HG03520 (cell line): ENCODE measurements around the gene KRTAP4-12.
"Not testable (repeated sequence)": the region's sequence is repeated elsewhere in the genome, so short reads cannot be mapped to it uniquely, and the experiment has no call there.

Experiments used
- ATAC-seq: cut with Tn5 transposase; IDR thresholded peaks from one replicate; pipeline ENCODE4 v1.9.1; 2021; ENCODE audit warnings: mild to moderate bottlenecking, moderate library complexity; ENCODE audit not compliant: unreplicated experiment

KRTAP4-12 gene

GRCh38 chr17:41127371-41127770 is 3.4 kb upstream of the KRTAP4-12 start:
- ATAC-seq, result no peak

DNA sequence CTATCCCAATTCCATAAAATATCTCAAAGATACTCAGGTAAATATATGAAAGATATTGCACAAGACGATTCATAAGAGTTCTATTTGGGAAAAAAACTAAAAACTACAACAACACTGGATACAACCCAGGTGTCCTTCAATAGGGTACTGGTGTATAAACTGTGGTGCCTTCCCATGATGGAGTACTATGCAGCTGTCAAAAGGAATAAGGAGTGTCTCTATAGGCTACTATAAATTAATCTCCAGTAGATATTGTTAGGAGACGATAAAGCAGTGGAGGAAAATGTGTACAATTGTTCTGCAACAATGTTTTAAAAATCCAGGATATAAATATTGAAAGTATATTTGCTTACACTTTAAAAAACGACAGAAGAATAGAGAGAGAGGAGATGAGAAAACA is 2.4 kb upstream of the KRTAP4-12 start:
- ATAC-seq, result no peak

DNA sequence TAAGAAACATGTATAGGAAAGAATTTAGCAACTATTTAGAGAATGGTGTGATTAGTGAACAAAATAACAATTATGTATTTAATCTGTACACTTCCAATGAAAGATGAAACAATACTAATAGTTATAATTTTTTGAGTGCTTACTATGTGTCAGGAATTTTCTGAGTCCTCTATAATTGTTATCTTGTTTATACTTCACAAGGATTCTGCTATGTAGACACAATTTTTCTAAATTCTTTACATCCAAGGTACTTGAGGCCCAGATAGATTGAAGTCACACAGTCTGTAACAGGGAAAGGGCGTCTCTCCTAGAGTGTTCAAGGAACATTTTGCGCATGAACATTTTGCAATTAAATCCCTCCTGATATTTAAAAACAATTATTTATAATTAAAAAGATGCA is 1.1 kb upstream of the KRTAP4-12 start:
- no peak for ATAC-seq

DNA sequence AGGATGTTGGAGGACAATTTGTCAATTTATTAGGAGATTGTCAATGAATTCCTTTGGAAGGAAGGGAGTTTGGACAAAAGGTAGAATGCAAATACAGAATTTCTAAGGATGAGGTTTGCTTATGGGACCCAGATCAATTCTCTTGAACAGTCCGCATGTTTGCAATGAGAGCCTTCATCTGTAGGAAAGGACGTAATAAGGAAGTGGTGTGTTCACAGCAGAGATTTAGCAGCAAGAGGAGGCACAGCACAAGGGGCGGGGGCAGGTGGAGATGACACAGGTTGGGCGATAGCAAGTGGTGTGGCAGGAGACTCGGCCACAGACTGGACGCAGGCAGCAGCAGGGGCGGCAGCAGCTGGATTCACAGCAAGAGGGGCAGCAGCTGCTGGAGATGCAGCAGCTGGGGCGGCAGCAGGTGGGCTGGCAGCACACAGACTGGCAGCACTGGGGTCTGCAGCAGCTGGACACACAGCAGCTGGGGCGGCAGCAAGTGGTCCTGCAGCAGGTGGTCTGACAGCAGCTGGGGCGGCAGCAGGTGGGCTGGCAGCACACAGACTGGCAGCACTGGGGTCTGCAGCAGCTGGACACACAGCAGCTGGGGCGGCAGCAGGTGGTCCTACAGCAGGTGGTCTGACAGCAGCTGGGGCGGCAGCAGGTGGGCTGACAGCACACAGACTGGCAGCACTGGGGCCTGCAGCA is 541 bp downstream of the KRTAP4-12 start:
- ATAC-seq, result not testable (repeated sequence)

DNA sequence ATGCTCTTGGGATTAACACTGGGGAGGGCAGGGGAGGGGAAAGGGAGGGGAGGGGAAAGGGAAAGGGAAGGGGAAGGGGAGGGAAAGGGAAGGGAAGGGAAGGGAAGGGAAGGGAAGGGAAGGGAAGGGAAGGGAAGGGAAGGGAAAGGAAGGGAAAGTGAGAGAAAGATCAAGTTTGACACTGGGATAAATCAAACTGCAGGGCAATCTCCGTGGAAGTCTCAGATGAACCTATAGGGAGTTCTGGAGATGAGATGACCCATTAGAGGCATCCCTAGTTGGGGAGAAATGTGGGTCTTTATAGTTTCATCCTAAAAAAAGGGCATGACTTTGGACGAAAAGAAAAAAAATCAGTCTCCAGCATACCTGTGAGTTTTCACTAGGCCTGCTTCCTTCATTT is 2.2 kb downstream of the KRTAP4-12 start:
- ATAC-seq, result no peak

DNA sequence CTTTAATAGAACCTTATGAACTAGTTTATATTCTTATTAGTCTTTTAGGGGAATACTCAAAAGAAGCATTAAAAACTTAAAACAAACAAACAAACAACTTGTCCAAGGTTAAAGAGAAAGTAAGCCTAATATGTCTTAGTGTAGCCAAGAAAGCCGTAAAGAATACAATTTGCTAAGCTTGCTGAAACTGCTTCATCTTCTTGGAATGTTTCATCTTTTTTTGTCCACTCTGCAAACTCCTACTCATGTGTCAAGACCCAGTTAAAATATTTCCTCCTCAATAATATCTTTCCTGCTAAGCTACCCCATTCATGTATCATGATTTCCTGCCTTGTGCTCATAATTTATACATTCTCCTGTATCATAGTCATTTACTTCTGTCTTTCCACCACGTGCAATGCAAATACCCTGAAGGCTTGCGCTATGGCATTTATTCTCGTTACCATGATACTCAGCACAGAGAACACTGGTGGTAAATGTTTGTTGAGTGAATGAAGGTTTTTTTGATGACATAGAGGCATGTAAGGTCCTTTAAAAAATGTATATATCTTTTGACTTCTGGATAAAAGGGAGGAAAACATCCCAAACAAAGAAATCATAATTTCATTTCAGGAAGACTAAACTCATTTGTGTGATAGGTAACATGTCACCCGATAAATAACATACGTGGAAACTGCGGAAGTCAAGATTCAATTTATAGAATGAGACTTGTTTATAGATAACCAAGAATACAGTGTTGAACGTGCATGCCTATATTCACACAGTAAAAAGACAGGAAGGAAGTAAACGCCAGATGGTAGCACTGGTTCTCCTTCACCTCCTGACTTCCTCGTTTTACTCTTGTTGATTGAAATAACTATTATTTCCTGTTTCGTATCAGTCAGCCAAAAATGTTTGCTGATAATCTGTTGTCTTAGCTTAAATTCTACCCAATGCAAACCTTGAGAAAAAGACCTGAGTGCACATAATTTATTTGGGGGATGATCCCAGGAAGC is 4.0 kb downstream of the KRTAP4-12 start:
- ATAC-seq, result not testable (repeated sequence)

- no peak for ATAC-seq
Measured at GRCh38 chr17:41118721-41119120, 5.3 kb downstream of the KRTAP4-12 start.

DNA sequence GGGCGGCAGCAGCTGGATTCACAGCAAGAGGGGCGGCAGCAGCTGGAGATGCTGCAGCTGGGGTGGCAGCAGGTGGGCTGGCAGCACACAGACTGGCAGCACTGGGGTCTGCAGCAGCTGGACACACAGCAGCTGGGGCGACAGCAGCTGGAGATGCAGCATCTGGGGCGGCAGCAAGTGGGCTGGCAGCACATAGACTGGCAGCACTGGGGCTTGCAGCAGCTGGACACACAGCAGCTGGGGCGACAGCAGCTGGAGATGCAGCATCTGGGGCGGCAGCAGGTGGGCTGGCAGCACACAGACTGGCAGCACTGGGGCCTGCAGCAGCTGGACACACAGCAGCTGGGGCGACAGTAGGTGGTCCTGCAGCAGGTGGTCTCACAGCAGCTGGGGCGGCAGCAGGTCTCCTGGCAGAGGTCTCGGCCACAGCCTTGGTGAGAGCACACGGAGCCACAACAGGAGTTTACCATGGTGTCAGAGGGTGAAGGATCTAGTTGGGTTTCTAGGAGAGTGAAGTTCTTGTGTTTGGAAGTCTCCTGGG is 6.1 kb downstream of the KRTAP4-12 start, which contains the start of gene KRTAP4-11:
Gene KRTAP4-11 (minus strand): TSS at position 528 of the 541 bp plus-strand sequence. CDS start 58 bp downstream, at position 470.
- ATAC-seq, result not testable (repeated sequence)

DNA sequence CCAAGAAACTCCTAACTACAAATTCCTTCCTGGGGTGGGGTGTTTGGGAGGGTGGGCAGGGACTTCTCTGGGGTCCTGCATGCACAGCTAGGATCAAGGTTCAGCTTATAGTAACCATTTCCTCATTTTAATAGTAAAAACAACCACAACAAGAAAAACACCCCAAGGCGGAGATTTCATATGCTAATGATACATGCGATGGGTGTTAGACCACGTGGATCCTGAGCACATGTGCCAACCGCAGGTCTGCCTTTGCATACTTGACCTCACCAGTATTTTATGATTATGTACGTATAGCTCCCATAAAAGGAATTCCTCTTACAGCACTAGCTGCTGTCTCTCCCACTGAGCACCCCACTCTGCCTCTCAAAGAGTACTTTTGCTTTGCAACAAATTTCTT is 7.7 kb downstream of the KRTAP4-12 start:
- no peak for ATAC-seq

GRCh38 chr17:41111151-41111885 is 12.7 kb downstream of the KRTAP4-12 start:
- no peak for ATAC-seq

DNA sequence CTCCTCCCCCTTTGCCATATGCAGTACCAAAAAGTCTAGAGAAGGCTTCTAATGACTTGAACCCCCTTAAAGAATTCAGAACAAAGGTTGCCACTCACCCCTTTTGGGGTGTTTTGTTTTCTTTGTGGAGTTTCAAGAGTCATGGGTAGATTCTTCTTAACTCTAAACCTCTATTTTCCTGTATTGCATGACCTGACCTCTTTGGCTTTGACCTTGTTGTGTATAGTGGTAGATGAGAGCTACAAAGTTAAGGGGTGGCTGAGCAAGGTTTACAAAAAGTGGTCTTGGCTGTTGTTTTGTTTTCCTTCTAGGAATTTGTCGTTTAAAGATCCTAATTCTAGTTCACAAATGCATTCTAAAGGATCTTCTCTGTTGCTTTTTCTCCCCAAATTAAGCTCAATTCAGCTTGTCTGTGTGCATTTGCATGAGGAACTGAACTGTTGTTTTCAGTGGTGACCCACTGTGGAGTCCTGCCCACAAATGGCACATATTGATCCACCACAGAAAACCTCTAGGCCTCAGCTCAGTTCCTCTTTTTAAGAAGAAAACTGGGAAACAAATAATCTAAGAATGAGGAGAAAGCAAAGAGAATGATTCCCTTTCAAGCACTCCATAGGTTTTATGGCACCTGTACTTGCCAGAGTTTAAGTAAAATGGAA is 15.1 kb downstream of the KRTAP4-12 start:
- not testable (repeated sequence) for ATAC-seq

- no peak for ATAC-seq
Measured at GRCh38 chr17:41107941-41108450, 16.0 kb downstream of the KRTAP4-12 start.

GRCh38 chr17:41105347-41105746 is 18.6 kb downstream of the KRTAP4-12 start, which contains the start of gene KRTAP4-9:
TSS of gene KRTAP4-9 (plus strand) at chr17:41105389. CDS start at chr17:41105389, 0 bp downstream.
- not testable (repeated sequence) for ATAC-seq

DNA sequence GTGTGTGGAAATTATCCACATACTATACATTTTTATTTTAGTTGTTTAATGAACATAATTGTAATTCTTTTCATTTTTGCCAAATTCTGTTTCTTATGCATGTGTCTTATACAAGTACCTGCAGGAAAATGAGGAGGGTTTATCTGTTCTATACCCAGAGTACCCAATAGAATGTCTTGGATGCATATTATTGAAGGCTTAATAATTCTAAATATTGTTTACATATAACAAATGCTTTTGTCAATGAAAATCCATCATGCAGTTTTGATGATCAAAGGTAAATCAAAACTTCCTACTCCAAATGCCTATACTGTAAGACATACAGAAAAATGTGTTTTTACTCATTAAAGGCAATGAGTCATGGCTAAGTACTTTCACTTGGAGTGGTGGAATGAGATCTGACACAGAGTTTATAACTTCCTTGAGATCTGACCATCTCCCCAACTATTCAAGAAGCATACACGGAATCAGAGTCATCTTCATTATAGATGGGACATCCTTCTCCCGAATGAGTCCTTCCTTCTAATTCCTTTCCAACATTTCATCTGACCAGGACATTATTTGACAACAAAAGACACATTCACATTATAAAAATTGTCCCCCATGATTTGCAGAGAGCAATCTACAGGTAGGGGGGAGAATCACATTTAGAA is 19.5 kb downstream of the KRTAP4-12 start:
- ATAC-seq, result not testable (repeated sequence)

DNA sequence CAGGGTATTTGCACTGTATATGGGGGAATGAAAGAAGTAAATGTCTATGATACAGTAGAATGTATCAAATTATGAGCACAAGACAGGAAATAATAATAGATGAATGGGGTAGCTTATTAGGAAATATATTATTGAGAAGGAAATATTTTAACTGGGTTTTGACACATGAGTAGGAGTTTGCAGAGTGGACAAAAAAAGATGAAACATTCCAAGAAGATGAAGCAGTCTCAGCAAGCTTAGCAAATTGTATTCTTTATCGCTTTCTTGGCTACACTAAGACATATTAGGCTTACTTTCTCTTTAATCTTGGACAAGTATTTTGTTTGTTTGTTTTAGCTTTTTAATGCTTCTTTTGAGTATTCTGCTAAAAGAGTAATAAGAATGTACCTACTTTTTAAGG is 20.1 kb downstream of the KRTAP4-12 start:
- no peak for ATAC-seq

- no peak for ATAC-seq
Measured at GRCh38 chr17:41101586-41102259, 22.3 kb downstream of the KRTAP4-12 start, which contains the start of gene KRTAP4-16. TSS of gene KRTAP4-16 (minus strand) at chr17:41102209. CDS start at chr17:41102209, 0 bp downstream.

GRCh38 chr17:41099682-41100480 is 24.1 kb downstream of the KRTAP4-12 start:
- ATAC-seq, result not testable (repeated sequence)

- no peak for ATAC-seq
Measured at GRCh38 chr17:41098481-41098880, 25.5 kb downstream of the KRTAP4-12 start.
